ENCODE results near the gene DHRS11.

DHRS11 gene, protein sequence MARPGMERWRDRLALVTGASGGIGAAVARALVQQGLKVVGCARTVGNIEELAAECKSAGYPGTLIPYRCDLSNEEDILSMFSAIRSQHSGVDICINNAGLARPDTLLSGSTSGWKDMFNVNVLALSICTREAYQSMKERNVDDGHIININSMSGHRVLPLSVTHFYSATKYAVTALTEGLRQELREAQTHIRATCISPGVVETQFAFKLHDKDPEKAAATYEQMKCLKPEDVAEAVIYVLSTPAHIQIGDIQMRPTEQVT

DNA sequence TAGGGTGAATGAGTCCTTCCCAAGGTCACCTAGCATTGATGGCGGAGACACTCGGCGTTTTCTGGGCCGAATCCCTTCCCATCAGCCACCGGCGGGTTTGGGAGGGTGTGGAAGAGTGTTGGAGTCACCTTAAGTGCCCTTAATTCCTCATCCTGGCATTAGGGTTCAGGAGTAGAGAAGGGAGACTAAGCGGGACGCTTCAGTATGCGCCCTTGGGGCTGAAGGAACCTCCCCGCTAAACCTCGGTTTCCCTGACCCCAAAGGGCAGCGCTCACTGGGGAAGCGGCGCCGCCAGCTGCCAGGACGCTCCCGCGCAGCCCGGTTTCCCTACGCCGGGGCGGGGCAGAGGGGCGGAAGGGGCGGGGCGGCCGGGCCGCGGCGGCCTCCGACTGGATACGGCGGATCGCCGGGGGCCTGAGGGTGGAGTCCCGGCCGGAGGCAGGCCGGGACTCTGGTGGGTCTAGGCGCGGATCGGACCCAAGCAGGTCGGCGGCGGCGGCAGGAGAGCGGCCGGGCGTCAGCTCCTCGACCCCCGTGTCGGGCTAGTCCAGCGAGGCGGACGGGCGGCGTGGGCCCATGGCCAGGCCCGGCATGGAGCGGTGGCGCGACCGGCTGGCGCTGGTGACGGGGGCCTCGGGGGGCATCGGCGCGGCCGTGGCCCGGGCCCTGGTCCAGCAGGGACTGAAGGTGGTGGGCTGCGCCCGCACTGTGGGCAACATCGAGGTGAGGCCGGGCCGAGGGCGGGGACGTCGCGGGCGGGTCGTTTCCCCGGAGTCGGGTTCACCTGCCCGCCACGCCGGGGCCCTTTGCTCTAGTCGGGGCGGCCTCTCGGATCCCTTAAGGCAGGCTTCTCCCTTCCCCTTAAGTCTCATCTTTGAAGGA is at the start of gene DHRS11:
DHRS11 (plus strand) TSS at position 446 of the 882 bp plus-strand sequence; CDS start at position 577, 131 bp downstream.
- DNase-seq (ENCODE audit: low read depth in 3 of 3) = peak; percentile 63 to 81 (median 70)

DNA sequence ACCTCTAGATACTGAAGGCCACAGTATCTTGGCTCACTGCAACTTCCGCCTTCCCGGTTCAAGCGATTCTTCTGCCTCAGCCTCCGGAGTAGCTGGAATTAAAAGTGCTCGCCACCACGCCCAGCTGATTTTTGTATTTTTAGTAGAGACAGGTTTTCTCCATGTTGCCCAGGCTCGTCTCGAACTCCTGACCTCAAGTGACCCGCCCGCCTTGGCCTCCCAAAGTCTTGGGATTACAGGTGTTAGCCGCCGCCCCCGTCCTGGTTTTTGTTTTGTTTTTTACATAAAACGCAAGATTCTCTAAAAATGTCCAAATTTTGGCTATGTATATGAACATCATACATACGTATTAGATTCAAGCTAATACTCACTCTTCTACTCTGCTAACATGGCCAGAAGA is 48.9 kb upstream of the DHRS11 start:
- no peak for DNase-seq (ENCODE audit: low read depth in 3 of 3)

DNA sequence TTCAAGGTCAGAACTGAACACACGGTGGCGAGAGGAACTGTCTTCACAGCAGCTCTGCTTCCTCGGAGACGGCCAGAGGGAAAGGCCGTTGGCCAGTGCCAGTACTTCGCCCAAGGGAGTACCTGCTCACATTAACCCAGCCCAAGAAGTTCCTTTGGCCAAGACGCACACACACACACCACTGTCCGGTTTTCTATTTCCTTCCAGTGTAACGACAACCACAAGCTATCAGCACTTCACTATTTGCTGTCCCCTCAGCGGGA is 47.7 kb upstream of the DHRS11 start:
- peak in 1 of 3 donors; percentile 19 for DNase-seq (ENCODE audit: low read depth in 3 of 3)

DNA sequence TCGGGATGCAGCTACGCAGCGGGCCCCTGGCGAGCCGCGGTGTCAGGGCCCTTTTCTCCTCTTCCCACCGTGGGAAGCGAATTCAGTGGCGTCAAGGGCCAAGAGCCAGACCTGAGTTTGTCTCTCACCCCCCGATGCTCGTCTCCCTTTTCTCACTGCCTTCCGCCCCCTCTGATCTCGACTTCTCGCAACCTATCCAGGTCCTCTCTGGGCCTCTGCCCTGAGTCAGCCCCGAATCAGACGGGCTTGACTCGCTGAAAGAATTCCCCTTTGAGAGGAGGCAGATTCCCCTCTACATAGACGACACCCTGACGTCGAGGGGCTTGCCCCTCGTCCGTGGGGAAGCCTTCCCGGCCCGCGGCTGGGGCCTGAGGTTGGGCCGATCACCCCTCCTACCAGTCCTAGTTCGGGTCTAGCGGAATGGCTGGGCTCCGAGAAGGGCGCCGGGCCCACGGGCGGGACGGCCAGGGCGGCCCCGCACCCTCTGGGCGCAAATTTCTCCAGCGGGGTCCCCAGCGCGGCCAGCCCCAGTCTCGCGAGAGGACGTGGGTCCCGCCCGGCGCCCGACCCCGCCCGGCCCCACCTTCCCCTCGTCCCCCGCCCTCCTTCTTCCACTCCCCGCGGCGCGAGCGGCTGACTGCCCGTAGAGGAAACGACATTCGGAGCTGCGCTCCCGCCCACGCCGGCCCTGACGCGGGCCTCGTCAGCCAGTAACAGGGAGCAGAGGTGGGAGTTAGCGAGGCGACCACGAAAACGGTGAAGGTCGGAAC is 47.2 kb upstream of the DHRS11 start, which contains the start of gene GGNBP2:
GGNBP2 (plus strand) TSS at position 613 of the 770 bp plus-strand sequence. CDS start 806 bp downstream, outside the sequence.
- DNase-seq (ENCODE audit: low read depth in 3 of 3) = peak; percentile 85 to 94 (median 93)

DNA sequence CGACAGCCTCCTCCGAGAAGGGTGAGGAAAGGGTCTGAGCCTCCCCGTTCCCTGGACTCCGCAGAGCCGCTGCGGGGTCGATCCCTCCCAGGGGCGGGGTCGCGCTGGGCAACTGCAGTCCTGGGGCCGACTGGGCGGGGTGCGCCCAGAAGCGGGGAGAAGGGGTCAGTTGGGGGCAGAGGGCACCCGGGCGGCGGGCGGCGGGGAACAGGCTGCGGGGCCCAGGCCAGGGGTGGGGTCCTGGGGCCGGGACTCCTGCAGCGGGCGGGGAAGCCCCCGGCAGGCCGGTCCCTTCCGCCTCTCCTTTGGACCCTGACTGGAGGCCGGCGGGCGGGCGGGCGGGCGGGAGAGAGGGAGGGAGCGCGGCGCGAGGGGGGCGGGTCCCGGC is 46.6 kb upstream of the DHRS11 start:
- DNase-seq (ENCODE audit: low read depth in 3 of 3) = no peak

DNA sequence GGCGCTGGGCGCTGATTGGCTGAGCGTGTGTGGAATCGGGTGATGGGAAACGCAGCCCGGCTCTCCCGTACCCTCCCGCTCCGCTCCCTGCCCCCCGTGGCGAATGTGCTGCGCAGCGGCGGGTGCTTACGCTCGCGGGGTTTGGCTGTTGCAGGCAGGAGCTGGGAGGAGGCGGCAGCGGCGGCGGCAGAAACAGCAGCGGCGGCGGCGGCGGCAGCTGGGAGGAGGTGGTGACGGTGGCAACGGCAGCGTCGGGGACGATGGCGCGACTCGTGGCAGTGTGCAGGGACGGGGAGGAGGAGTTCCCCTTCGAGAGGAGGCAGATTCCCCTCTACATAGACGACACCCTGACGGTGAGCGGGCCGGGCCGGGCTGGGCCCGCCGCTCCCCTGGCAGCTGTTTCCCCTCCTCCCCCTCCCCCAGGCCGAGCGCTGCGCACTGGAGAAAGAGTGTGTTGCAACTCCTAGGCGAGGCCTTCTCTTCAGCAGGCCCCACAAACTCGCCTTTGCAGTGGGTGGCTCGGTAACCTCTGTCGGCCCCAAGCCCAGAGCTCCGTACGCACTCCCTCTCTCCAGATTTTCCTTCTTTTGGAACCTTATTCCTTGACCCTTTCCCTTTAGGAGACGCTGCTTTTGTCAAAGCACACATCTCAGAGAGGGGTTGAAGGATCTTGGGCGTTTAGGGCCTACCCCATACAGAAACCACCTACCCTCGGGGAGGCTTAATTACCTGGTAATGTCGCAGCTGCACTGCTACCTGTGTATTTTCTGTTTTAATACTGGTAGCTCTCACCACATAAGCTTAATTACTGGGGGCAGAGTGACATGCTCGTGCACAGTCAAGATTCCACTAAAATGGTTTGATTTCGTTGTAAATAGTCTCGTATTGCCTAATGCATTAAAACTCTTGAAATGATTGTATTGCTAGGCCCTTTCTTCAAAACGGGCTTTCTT is 45.9 kb upstream of the DHRS11 start:
- peak; percentile 91 to 98 (median 92) for DNase-seq (ENCODE audit: low read depth in 3 of 3)

DNA sequence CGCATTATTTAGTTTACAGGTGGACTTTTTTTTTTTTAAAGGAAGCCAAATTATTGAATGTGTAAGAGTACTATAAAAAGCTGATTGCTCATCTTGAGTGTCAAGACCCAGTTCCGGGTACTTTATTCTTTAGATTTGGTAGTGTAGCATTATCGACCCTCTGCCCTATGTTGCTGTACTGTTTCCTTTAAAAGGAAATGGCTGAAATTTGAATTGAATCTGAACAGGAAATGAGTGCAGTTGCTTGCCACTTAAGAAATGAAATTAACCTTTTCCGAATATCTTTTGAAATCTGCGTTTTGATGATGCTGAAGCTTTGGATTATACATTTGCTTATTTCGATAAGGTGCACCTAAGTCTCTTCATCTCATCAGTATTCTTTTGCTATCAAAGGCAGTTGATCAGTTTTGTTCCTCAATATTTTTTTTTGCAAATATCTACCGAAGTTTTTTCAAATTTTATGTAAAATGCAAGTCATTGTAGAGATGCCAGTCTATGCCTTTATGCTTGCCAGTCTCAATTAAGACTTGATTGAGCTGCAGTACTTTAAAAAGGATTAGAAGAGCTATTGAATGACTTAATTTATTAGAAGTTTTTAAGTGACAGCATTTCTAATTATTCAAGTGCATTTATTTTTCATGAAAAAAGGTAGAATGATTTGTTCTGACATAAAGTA is 45.1 kb upstream of the DHRS11 start:
- no peak for DNase-seq (ENCODE audit: low read depth in 3 of 3)

DNA sequence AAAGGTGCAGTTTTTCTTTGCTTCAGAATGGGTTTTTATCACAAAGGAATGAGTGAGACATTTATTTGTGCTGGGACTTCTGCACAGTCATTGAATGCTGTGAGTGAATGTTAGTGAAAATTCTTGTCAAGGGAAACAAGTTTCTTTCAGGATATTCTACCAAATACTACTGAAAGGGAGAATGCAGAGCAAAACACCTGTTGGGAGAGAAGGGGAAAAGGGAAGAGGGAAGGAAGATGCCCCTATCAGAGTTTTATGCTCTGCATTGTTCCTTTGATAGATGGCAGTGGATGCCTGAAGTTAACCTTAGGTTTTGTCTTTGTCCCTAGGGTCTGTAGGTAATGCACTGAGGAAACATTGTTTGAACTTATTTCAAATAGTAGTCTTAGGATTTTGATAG is 43.9 kb upstream of the DHRS11 start:
- no peak for DNase-seq (ENCODE audit: low read depth in 3 of 3)

DNA sequence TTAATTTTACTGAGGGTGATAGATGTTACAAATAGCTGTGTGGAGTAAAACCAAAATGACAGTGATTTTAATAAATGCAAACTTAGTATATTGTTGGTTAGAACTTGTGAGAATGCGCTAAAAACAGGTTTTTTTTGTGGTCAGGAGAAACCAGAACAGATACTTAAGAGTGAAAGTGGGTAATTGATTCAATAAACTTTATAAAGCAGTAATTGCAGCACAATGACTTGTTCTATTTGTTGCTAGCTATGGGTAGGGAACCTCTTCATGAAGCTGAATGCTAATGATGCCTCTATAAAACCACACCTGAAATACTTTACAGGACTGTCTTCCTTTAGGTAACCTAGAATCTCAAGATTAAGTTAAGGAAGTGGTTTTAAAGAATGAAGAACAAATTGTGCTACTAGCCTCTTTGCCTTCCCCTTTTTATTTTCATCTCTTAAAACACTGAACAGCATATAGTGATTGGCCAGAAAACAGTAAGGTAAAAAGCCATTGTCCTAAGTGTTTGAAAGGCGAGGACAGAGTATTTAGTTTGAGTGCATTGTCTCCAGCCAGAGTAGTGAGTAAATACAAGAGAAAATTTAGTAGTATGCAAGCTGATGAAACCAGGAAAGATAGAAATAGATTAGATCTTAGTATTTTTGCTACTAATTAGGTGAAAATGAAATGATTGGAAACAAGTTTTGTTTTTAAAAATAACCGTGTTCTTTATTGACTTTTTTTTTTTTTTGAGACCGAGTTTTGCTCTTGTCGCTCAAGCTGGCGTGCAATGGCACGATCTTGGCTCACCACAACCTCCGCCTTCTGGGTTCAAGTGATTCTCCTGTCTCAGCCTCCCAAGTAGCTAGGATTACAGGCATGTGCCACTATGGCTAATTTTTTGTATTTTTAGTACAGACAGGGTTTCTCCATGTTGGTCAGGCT is 40.9 kb upstream of the DHRS11 start:
- DNase-seq (ENCODE audit: low read depth in 3 of 3) = no peak

DNA sequence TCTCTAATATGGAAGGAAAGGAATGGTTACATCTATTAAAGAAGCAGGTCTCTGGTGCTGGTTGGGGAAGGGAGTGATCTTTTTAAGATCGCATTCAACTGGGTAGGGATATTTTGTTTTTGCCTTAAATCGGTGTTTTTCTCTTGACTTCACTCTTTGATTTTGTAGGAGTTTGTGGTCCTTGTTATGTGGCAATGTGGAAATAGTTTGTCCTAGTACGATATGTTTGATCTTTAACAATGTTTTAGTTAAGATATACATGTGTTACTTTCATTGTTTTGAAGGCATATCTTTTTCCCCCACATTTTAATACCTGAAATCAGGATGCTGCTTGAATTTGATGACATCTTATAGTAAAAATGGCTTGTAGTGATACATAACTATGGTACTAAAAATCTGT is 38.2 kb upstream of the DHRS11 start:
- no peak for DNase-seq (ENCODE audit: low read depth in 3 of 3)

DNA sequence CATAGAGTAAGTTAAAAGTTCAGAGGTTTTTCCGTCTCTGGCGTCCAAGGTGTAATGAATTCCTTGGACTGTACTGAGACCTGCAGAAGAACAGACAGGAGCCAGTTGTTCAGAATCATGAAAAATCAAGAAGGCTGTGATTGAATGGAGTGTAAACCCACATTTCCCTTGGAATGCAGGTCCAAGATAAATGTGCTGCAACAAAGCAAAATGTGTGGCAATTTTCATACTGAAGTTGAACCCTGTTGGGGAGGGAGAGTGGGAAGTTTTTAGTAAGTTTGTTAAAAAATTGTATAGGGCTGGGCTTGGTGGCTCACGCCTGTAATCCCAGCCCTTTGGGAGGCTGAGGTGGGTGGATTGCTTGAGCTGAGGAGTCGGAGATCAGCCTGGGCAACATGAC is 25.6 kb upstream of the DHRS11 start:
- DNase-seq (ENCODE audit: low read depth in 3 of 3) = no peak

DNA sequence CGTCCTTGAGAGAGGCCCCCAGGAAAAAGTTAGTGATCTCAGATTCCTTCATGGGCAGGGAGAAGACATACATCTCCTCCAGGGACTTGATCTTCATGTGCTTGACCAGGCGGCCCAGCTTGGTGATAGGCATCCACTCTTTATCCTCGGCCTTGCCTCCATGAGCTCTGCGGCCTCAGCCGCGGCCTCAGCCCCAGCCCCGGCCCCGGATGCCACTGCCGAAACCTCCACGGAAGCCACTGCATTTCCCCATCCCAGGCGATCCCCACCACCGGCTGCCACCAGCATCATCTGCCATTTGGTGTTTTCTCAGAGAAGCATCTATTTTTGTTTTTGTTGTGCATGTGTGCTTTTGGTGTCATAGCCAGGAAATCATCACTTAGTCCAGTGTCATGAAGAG is 16.7 kb upstream of the DHRS11 start:
- DNase-seq (ENCODE audit: low read depth in 3 of 3) = no peak

DNA sequence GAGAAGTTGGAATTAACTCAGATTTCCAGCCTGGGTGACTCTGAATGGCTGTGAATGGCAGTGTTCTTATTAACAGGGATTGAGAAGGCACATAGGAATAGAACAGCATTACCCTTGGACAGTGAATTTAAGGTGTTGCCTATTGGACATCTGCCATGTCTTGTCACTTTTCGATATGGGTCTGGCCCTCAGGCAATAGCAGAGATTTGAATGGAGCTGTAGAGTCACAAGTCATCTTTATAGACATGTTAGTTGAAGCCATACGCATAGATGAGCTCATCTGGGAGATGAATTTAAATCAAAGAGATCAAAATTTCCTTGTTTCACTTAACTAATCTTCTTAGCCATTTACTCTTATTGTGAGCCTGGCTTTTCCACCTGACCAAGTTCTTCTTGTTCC is 14.9 kb upstream of the DHRS11 start:
- DNase-seq (ENCODE audit: low read depth in 3 of 3) = no peak

DNA sequence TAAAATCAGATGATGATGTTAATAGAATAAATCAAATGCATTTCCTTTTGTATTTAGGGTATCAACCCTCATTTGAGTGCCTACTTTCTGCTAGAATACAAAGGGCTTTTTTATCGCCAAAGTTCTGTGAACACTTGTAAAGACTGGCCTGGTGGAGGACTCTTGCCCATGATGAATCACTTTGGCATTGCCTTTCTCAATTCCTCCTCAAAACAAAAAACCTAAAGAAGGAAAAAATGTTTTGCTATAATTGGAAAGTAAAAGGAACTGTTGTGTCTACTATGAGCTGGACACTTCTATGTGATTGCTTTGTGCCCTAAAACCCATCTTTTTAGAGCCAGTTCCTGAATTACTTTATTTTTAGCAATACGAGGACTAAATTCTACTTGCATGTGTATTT is 13.0 kb upstream of the DHRS11 start:
- DNase-seq (ENCODE audit: low read depth in 3 of 3) = no peak

DNA sequence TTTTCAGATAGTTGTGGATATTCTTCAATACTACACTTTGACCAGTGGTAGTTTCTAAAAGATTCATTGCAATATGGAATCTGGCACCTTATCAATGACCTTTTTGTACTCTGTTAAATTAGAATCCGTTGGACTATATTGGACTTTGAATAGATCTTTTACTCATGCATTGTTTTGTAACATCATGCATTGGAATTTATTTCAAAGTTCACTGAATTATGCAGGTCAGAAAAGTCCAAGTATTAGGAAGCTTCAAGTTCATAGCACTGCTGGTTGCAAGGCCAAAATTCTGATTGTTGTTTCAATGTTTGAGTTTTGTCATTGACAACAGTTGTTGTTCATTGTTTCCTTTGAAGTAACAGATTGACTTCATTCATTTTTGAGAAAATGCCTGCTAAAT is 7.9 kb upstream of the DHRS11 start:
- DNase-seq (ENCODE audit: low read depth in 3 of 3) = no peak

DNA sequence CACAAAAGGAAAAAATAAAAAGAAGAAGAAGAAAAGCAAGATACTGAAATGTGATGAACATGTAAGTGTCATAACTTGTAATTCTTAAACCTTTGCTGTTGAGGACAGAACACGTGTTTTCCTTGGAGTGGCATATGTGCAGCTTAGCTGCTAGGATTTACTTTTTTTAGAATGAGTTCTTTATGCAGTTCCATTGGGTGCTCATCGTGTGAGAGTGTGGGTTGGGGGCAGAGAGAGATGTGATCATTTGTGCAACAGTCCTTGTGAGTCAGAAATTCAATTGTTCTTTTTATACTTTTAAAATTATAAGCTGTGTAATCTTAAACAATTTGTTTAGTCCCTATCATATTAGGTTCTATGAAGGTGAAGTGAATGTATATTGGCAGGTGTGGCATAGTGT is 5.5 kb upstream of the DHRS11 start:
- DNase-seq (ENCODE audit: low read depth in 3 of 3) = no peak

DNA sequence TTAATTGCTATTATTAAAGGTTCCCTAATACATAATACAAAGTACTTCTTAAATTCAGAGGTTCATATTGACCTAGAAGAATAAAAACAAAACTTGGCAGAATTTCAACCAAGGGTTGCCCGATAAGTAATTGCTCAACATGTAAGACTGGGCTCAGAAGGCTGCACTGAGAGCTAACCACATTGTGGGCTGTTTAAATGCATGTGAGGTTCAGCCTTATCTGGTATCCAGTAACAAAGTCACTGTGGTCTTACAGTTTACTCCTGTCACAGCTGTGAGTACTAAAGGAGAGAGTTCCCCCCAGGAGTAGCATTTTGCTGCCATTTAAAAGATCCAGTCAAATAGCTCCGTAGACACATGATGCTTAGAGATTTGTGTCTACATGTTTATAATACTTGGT is 1.6 kb upstream of the DHRS11 start:
- DNase-seq (ENCODE audit: low read depth in 3 of 3) = no peak

DNA sequence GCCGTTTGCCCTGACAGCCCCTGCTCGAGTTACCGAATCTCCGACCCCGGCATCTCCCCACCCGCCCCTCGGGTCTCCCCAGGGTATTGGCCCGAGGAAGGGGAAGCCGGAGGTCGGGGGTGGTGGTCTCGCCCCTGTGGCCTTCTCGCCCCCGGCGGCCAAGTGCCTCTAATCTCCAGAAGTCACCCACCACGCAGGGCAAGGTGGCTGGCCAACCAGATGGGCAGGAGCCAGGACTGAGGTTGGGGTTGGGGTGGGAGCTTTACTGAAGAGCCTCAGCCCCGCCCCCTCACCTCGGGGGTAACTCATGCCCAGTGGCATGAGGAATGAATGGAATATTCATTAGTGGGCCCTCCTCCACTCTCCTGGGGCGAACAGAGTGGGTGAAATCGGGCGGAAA is 637 bp downstream of the DHRS11 start:
- no peak for DNase-seq (ENCODE audit: low read depth in 3 of 3)

DNA sequence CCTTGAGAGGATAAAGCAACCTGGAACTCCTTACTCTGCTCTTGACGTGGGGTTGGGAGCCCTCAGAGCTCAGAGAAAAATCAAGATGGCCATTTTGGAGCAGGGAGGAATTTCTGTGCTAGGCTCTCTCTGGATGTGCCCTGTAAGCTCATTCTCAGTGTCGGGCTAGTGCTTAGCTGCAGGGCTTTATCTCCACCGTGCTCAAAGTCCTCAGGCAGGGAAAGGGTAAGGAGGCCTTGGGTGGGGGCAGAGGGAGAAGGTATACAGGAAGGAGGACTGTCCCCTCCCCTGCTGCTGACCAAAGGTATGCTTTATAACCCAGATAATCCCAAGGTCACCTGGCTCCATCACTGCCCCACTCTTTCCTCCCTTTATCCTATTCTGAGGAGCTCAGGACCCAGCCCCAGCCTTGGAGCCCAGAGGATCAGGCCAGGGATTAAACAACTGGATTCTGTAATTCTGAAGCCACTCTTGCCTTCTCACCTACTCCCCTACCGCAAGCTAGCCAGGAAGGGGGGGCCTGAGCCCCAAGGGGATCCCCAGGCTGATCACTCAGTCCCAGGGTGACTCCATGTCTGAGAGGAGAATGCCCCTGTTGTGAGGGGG is 1.1 kb downstream of the DHRS11 start:
- DNase-seq (ENCODE audit: low read depth in 3 of 3) = no peak

Measured in stimulated activated CD4-positive, alpha-beta T cell treated with anti-CD3 and anti-CD28 coated beads, TNF-alpha, amount 100 ng/mL, for 48 hours (primary cell).